T-cell (primary cell): ENCODE data around the gene CTSH. TPM values are rescaled to one million over a fixed set of nuclear protein-coding genes. Genes with fewer than 3 reads are reported as not detected.
"Not testable (repeated sequence)": the region's sequence is repeated elsewhere in the genome, so short reads cannot be mapped to it uniquely, and the experiment has no call there.

ENCODE experiments used
- ATAC-seq, 4 experiments: fragments of 200-7000 bp in 3 of 4; fragments of 150-1000 bp in 1 of 4; cut with Tn5 transposase; replicated peaks in 1 of 4; 1 replicate in 3 of 4; 2 replicates in 1 of 4; pipeline ENCODE4 v1.10.0; 2021; ENCODE audit warnings: moderate library complexity in 3 of 4, mild to moderate bottlenecking in 2 of 4, moderate number of reproducible peaks in 1 of 4
- CTCF ChIA-PET, 2 donors: fragments of 300-600 bp; sonication (Branson Sonifier 250); formaldehyde crosslinking; loops; one replicate each; lab custom pipeline; 2022; ENCODE audit warnings: antibody characterized with exemption in 2 of 2; lab: Charles Lee
- POLR2A ChIA-PET, 2 donors: fragments of 300-600 bp; sonication (Branson Sonifier 250); formaldehyde crosslinking; loops; one replicate each; lab custom pipeline; 2022; ENCODE audit warnings: antibody characterized with exemption in 2 of 2; lab: Charles Lee
- DNase-seq, 35 experiments: peaks; one replicate each; pipeline versions ENCODE4 v3.0.0 to v3.0.0-alpha.2; 2013 to 2023
- H3K27ac ChIP-seq: one replicate; pipeline ENCODE4 v1.5.1; 2013; ENCODE audit warnings: low read length
- H3K27me3 ChIP-seq, 2 experiments: replicated peaks in 1 of 2; 1 replicate in 1 of 2; 2 replicates in 1 of 2; pipeline versions ENCODE4 v1.6.1 to v1.7.0; 2013; ENCODE audit warnings: low read length in 1 of 2, mixed read lengths in 1 of 2; ENCODE audit not compliant: control insufficient read depth in 2 of 2, insufficient read depth in 2 of 2; ENCODE audit errors: extremely low read depth in 1 of 2
- H3K36me3 ChIP-seq, 2 donors: 1 replicate in 1 of 2; 2 replicates in 1 of 2; pipeline versions ENCODE4 v1.6.1 to v1.7.0; 2013; ENCODE audit warnings: low read length in 1 of 2; ENCODE audit not compliant: control insufficient read depth in 2 of 2, insufficient read depth in 1 of 2; ENCODE audit errors: extremely low read depth in 1 of 2
- H3K4me1 ChIP-seq, 2 experiments: 1 replicate in 1 of 2; 2 replicates in 1 of 2; pipeline versions ENCODE4 v1.6.1 to v1.7.0; 2013; ENCODE audit warnings: low read length in 2 of 2, mixed read lengths in 1 of 2; ENCODE audit not compliant: insufficient read depth in 2 of 2, control insufficient read depth in 1 of 2; ENCODE audit errors: extremely low read depth in 1 of 2
- H3K4me3 ChIP-seq, 2 donors: 1 replicate in 1 of 2; 2 replicates in 1 of 2; pipeline versions ENCODE4 v1.5.1 to v1.7.0; 2013; ENCODE audit warnings: mild to moderate bottlenecking in 2 of 2, low read length in 1 of 2, moderate library complexity in 1 of 2; ENCODE audit not compliant: control insufficient read depth in 1 of 2; ENCODE audit errors: extremely low read depth in 1 of 2
- H3K9me3 ChIP-seq: 2 replicates; pipeline ENCODE4 v1.7.0; 2013
- H3K27ac Mint-ChIP-seq, 2 donors: one replicate each; pipeline ENCODE4 v1.8.0; 2020 to 2021; ENCODE audit warnings: mild to moderate bottlenecking in 2 of 2, mixed read lengths in 2 of 2
- H3K27me3 Mint-ChIP-seq, 2 donors: one replicate each; pipeline ENCODE4 v1.8.0; 2021 to 2022; ENCODE audit warnings: mixed read lengths in 2 of 2
- H3K36me3 Mint-ChIP-seq: one replicate; pipeline ENCODE4 v1.8.0; 2021; ENCODE audit warnings: mixed read lengths
- H3K4me1 Mint-ChIP-seq, 3 donors: one replicate each; pipeline ENCODE4 v1.8.0; 2020 to 2022; ENCODE audit warnings: mixed read lengths in 3 of 3, mild to moderate bottlenecking in 1 of 3
- H3K4me3 Mint-ChIP-seq, 3 donors: one replicate each; pipeline ENCODE4 v1.8.0; 2020 to 2022; ENCODE audit warnings: mild to moderate bottlenecking in 3 of 3, mixed read lengths in 3 of 3, moderate library complexity in 3 of 3
- H3K9me3 Mint-ChIP-seq, 3 donors: one replicate each; pipeline ENCODE4 v1.8.0; 2020 to 2022; ENCODE audit warnings: mixed read lengths in 3 of 3
- WGBS: methylation state at CpG from one replicate; pipeline ENCODE4 v1.1.5; 2013; ENCODE audit warnings: missing lambda C conversion rate; ENCODE audit not compliant: insufficient coverage; 5-methylcytosine and 5-hydroxymethylcytosine counted together
- total RNA-seq, 35 experiments: library from RNA in 6 of 35; stranded (reverse) in 6 of 35; fragments of 120-200 nt in 1 of 35; gene quantifications; one replicate each; pipeline versions ENCODE4 v1.2.1 to v1.2.4 and lab custom pipeline; 2013 to 2026

The CTSH gene
- total RNA-seq, 5 donors from 2014 or later (not counting 1 experiment from before 2014, with no cell fraction given): 8.5 to 49.7 (median 19.2) TPM

DNA sequence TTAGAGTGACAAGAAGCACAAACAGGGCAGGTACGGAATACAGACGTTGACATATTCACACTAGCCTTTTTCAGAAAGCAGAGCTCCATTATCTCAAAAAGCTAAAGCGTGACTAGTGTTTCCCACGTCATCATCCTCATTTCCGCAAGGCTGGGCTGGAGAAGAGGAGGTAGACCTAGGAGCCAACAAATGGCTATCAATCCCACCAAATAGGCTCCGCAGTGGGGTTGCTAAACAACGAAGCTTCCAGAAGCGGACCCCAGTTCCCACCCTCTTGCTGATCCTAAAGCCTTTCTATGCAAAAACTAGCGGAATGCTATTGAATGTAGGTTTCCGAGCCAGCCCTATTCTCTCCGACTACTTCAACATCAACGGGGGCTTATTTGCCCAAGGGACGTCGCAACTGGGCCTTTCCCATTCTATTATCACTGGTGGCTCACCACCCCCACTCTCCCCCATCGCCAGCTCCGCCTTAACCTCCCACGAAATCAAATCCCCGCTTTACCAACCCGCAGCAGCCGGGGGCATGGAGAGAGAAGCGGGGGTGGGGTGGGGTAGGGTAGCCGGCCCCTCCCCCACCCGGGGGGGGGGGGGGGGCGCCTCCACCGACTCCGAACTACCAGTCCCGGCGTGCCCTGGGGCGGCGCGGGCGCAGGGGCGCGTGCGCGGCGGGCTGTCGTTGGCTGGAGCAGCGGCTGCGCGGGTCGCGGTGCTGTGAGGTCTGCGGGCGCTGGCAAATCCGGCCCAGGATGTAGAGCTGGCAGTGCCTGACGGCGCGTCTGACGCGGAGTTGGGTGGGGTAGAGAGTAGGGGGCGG lies 72.5 kb downstream of the CTSH start, which contains the start of gene MORF4L1:
Gene MORF4L1, plus strand, starts transcription at position 736 of the 817 bp plus-strand sequence. CDS start 128 bp downstream, outside the sequence.
- H3K4me3 ChIP-seq: peak within 1 kb of the TSS; percentile 93 to 99

DNA sequence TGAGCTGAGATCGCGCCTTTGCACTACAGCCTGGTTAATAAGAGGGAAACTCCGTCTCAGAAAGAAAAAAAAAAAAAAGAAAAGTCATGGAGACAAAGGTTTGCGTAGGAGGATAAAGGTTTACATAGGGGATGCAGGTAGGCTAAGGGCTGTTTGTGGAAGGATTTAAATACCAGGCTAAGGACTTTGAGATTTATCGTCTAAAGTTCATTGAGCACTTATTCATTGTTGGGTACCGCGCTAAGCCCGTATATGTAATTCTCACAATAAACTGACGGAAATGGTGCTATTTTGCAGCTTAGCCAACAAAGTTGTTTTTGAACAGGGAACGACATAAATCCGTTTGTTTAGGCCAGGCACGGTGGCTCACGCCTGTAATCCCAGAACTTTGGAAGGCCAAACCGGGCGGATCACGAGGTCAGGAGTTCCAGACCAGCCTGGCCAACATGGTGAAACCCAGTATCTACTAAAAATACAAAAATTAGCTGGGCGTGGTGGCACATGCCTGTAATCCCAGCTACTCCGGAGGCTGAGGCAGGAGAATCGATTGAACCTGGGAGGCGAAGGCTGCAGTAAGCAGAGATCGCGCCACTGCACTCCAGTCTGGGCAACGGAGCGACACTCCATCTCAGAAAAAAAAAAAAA lies 73.2 kb downstream of the CTSH start:
- not testable (repeated sequence) for H3K27ac ChIP-seq, H3K9me3 ChIP-seq, DNase-seq, H3K27ac Mint-ChIP-seq, H3K9me3 Mint-ChIP-seq, H3K27me3 ChIP-seq, H3K27me3 Mint-ChIP-seq, H3K36me3 ChIP-seq, H3K36me3 Mint-ChIP-seq, H3K4me3 ChIP-seq, ATAC-seq
- Mint-ChIP-seq H3K4me3 (peak overlapping the region; percentile 72 to 100 (median 74)), H3K4me1 (peaks cover 25 to 30% (median 29%) of the 10 kb centered on the region in 3 donors)
- ChIA-PET CTCF (interaction anchor here in 1 of 2 donors (2.5 kb wide), 1 partner anchor 12 kb away, joined by 14 read pairs; no protein-coding TSS in a partner anchor), POLR2A (interaction anchor here in 1 of 2 donors (0.6 kb wide), 1 partner anchor 108 kb away, joined by 8 read pairs; no protein-coding TSS in a partner anchor)
- WGBS: 97% methylated on average over 18 of the region's 24 CpGs
- peaks cover 25 to 30% of the 10 kb centered on the region in 2 experiments for H3K4me1 ChIP-seq

More for the DNA sequence above, 72.5 kb downstream of the CTSH start, which contains the start of gene MORF4L1:
- peak within 1 kb of the TSS; percentile 100 for H3K27ac Mint-ChIP-seq
- POLR2A ChIA-PET: interaction anchor here in 1 of 2 donors (0.6 to 0.7 kb wide), 6 partner anchors 12 to 608 kb away, joined by 3 to 8 read pairs (median 6); partner anchors contain the start of gene DNAJA4
- H3K36me3 Mint-ChIP-seq: peaks cover 7% of the 10 kb centered on the region
- DNase-seq: peak; percentile 89 to 98 (median 97)
- peak within 1 kb of the TSS; percentile 100 for H3K4me3 Mint-ChIP-seq
- no peaks in the 10 kb centered on the region for H3K9me3 Mint-ChIP-seq
- peak; percentile 85 to 88 (median 87) for ATAC-seq
- H3K27ac ChIP-seq: peak within 1 kb of the TSS; percentile 100
- peaks cover 29 to 38% (median 35%) of the 10 kb centered on the region in 3 donors for H3K4me1 Mint-ChIP-seq
- peaks cover 30 to 37% of the 10 kb centered on the region in 2 experiments for H3K4me1 ChIP-seq
- no peaks in the 10 kb centered on the region for H3K27me3 Mint-ChIP-seq
- H3K9me3 ChIP-seq: no peaks in the 10 kb centered on the region
- H3K36me3 ChIP-seq: no peaks in the 10 kb centered on the region
- CTCF ChIA-PET: interaction anchor here in 1 of 2 donors (0.6 to 2.5 kb wide), 2 partner anchors 12 to 1281 kb away, joined by 3 to 14 read pairs; no protein-coding TSS in a partner anchor
- H3K27me3 ChIP-seq: no peaks in the 10 kb centered on the region
- 5% methylated on average over 25 of the region's 52 CpGs for WGBS

Other genes with a start within 250 kb of the CTSH start
- 1 to 10 TPM in 2 of 5 donors, under 1 TPM in 1, not detected in 2; 0.79 to 2.3 (median 1.0) TPM for gene ADAMTS7, start 133.6 kb downstream of the CTSH start, total RNA-seq
- gene MORF4L1, start 72.2 kb downstream of the CTSH start, total RNA-seq: 100 to 1,000 TPM; 208 to 388 (median 232) TPM
- gene RASGRF1, start 145.7 kb upstream of the CTSH start, total RNA-seq: under 1 TPM in 3 of 5 donors, not detected in 2; 0.09 to 0.49 (median 0.22) TPM